Measurements from ENCODE around the gene SUSD5. TPM values are rescaled to one million over a fixed set of nuclear protein-coding genes. Genes with fewer than 3 reads are reported as not detected.

Gene SUSD5
- total RNA-seq, 1 donor from 2014 or later, result 1.9 TPM

DNA sequence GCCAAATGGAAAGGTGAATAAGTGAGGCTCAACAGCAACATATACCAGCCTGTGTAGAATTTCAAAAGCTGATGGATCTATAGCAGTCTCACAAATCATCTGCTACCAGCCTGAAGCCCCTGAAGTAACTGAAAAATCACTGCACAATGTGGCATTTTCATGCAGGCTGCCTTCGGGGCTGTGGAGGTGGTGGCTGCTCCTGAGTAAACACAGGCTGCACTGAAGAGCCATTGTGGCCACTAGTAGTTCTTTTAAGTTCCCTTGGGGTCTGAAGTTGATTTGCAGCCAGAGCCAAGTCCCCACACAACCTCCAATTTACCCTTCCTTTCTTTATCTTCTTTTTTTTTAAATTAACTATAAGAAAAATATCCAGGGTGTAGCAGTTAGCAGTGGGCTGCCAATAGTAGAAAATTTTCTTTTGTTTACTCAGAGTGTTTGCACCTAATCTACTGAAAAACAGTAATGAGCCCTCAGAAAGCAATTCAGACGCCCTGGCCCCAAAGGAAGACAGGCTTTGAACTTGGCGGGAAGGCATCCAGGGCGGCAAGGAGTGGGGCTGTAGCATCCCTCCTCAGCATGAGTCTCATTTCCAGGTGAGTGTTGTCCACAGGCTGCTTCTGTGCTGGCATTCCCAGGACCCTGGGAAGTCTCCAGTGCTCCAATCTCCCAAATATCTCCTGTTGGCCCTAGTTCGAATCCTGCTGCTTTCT lies 13.3 kb upstream of the SUSD5 start:
- H3K36me3 ChIP-seq, result no peaks in the 10 kb centered on the region
- no peak for DNase-seq
- TF ChIP-seq CTCF (IDR thresholded peaks at IDR 0.05), result no peak
- H3K4me3 ChIP-seq, result no peak overlapping the region
- no peak overlapping the region for H3K27ac ChIP-seq
- ATAC-seq, result peak; percentile 53 to 62
- H3K9me3 ChIP-seq, result no peaks in the 10 kb centered on the region
- intact Hi-C loops (cut with DNase I), result no loop called here
- no peaks in the 10 kb centered on the region for H3K27me3 ChIP-seq (ENCODE audit: low read depth)
- H3K4me1 ChIP-seq, result no peaks in the 10 kb centered on the region

DNA sequence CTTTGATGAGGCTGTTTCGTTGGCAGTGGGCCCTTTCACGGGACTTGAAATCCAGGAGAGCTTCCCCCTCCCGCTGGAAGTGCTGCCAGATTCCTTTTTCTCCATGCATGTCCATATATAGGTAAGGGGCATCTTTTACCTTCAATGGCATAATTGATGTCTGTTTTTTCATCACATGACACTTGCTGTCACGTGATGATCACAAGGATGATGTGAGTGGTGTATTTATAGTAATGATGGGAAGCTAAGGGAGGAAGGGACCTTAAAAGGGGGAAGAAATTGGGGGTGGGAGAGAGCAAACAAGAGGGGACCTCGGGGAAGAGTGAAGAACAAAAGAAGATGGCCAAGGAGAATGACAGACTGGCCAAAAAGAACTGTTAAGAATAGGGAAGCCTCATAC lies 11.3 kb upstream of the SUSD5 start:
- intact Hi-C loops (cut with DNase I), result no loop called here
- TF ChIP-seq CTCF (IDR thresholded peaks at IDR 0.05), result no peak
- ATAC-seq, result no peak

GRCh38 chr3:33229066-33229465 lies 10.5 kb upstream of the SUSD5 start:
- ATAC-seq, result no peak
- no peaks in the 10 kb centered on the region for H3K9me3 ChIP-seq
- H3K27me3 ChIP-seq (ENCODE audit: low read depth), result no peaks in the 10 kb centered on the region
- H3K4me1 ChIP-seq, result no peaks in the 10 kb centered on the region
- no peaks in the 10 kb centered on the region for H3K36me3 ChIP-seq
- intact Hi-C loops (cut with DNase I), result no loop called here
- H3K27ac ChIP-seq, result no peak overlapping the region
- no peak for TF ChIP-seq CTCF (IDR thresholded peaks at IDR 0.05)
- DNase-seq, result no peak
- no peak overlapping the region for H3K4me3 ChIP-seq

More for the DNA sequence above, 11.3 kb upstream of the SUSD5 start:
- no peak overlapping the region for H3K27ac ChIP-seq
- DNase-seq, result no peak
- no peaks in the 10 kb centered on the region for H3K36me3 ChIP-seq
- no peaks in the 10 kb centered on the region for H3K9me3 ChIP-seq
- H3K4me1 ChIP-seq, result no peaks in the 10 kb centered on the region
- H3K27me3 ChIP-seq (ENCODE audit: low read depth), result no peaks in the 10 kb centered on the region
- H3K4me3 ChIP-seq, result no peak overlapping the region

DNA sequence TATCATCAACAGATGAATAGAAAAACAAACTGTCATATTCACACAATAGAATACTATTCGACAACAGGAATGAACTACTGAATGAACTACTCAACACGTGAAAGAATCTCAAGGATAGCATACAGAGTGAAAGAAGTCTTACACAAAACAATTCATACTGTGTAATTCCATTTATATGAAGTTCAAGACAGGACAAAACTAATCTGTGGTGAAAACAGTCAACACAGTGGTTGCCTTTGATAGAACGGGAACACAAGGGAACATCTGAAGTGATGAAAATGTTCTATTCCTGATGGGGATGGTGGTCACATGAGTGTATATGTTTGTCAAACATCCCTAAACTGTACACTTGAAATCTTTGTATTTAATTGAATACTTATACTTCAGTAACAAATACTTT lies 2.6 kb upstream of the SUSD5 start:
- Histone ChIP-seq H3K4me1 (peaks cover 15% of the 10 kb centered on the region), H3K27ac (no peak overlapping the region), H3K27me3 (ENCODE audit: low read depth) (peaks cover 29% of the 10 kb centered on the region), H3K36me3 (no peaks in the 10 kb centered on the region), H3K9me3 (no peaks in the 10 kb centered on the region), H3K4me3 (no peak overlapping the region)
- DNase-seq, result no peak
- ATAC-seq, result no peak
- intact Hi-C loops (cut with DNase I), result no loop called here
- no peak for TF ChIP-seq CTCF (IDR thresholded peaks at IDR 0.05)

DNA sequence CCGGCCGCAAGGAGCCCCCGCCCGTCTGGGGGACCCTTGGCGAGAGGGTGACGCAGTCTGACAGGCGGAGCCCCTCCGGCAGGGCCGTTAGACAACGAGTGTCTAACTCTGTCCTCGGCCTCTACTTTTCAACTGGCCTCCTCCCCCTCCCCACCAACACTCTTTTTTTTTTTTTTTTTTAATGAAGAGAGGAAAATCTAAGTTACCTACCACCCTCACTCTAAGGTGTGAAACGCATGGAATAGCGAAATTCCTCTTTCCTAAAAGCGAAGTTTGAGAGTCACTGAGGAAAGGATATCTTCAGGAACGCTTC lies 521 bp upstream of the SUSD5 start:
- H3K27ac ChIP-seq, result no peak overlapping the region
- intact Hi-C loops (cut with DNase I), result no loop called here
- peak overlapping the region; percentile 45 for H3K4me3 ChIP-seq
- TF ChIP-seq CTCF (IDR thresholded peaks at IDR 0.05), result no peak
- DNase-seq, result no peak
- peaks cover 15% of the 10 kb centered on the region for H3K4me1 ChIP-seq
- no peaks in the 10 kb centered on the region for H3K36me3 ChIP-seq
- H3K9me3 ChIP-seq, result no peaks in the 10 kb centered on the region
- peaks cover 29% of the 10 kb centered on the region for H3K27me3 ChIP-seq (ENCODE audit: low read depth)
- ATAC-seq, result no peak

All from lower lobe of right lung (tissue), 2 donors.